SK-N-SH (cell line): ENCODE measurements around the gene SHANK2.

Experiments used
- CTCF ChIP-seq: fragments of 200-600 bp; sonication (generic); IDR thresholded peaks from 2 replicates; pipeline ENCODE4 v1.6.1; 2017; ENCODE audit warnings: antibody characterized with exemption, mild to moderate bottlenecking, moderate library complexity
- EP300 ChIP-seq, 2 experiments: IDR thresholded peaks; 2 replicates each; pipeline versions ENCODE4 v1.4.0 to v1.6.1; 2012; ENCODE audit warnings: borderline replicate concordance in 1 of 2, low read depth in 1 of 2, low read length in 1 of 2
- JUND ChIP-seq: IDR thresholded peaks from 2 replicates; pipeline ENCODE4 v1.4.0; 2012
- REST ChIP-seq: IDR thresholded peaks from 2 replicates; pipeline ENCODE4 v1.6.1; 2012; ENCODE audit warnings: mild to moderate bottlenecking, low read depth, low read length, moderate library complexity
- RFX5 ChIP-seq: IDR thresholded peaks from 2 replicates; pipeline ENCODE4 v1.6.1; 2012; ENCODE audit warnings: mild to moderate bottlenecking, improper control_type of control experiment, low read length
- USF2 ChIP-seq: fragments of 150-350 bp; IDR thresholded peaks from 2 replicates; pipeline ENCODE4 v1.6.1; 2017; ENCODE audit warnings: antibody characterized with exemption, low read length, low read depth, borderline replicate concordance

- no peak for TF ChIP-seq EP300 (IDR thresholded peaks at IDR 0.05; ENCODE audit: borderline replicate concordance in 1 of 2, low read depth in 1 of 2, low read length in 1 of 2)
- no peak for TF ChIP-seq REST
- no peak for TF ChIP-seq JUND
- no peak for TF ChIP-seq CTCF
- TF ChIP-seq USF2 = no peak
- no peak for TF ChIP-seq RFX5
Observed at GRCh38 chr11:71301858-71302533, 49.6 kb upstream of the SHANK2 start.
